SK-N-MC (cell line): Measurements from ENCODE around the gene TRABD2B.

Experiments
- EZH2 ChIP-seq: fragments of 200-600 bp; sonication (generic); IDR thresholded peaks from one replicate; pipeline ENCODE4 v1.6.1; 2017; ENCODE audit warnings: antibody characterized with exemption
- POLR2AphosphoS5 ChIP-seq: IDR thresholded peaks from 2 replicates; pipeline ENCODE4 v1.6.1; 2012; ENCODE audit warnings: mild to moderate bottlenecking, low read depth, low read length, borderline replicate concordance

DNA sequence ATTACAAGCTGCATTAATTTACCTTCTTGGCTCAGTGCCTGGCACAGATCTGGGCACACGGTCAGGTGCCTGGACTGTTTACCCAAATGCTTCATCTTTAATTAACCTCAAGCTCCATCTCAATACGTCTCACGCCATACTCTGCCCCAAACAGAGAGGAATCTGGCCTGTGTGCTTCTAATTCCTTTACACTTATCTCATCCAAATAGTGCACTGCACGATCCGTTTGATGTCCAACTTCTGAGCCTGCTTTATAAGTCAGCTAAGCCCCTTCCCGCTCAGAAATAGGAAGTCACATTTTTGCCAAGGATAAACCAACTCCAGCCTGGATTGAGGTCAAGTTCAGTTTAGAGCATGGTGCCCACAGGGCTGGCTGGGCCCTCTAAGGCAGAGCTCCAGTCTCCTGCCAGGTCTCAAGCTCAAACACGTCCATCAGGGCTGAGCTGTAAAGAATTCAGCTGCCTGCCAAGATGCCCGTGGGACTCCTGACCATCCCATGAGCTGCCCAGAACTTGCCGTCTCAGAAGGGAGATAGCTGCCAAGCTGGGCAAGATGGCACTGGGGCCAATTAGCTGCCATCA is 233.5 kb downstream of the TRABD2B start:
- TF ChIP-seq POLR2AphosphoS5 (no peak), EZH2 (no peak)
